Nephron progenitor cell (in vitro differentiated cells): ENCODE measurements around the gene CLCN5.

Experiments
- DNase-seq: peaks from one replicate; pipeline ENCODE4 v3.0.0; 2021
- H3K27ac Mint-ChIP-seq: 2 replicates; pipeline ENCODE4 v1.8.0; 2021; ENCODE audit warnings: mild to moderate bottlenecking, moderate library complexity, mixed read lengths
- H3K27me3 Mint-ChIP-seq: 2 replicates; pipeline ENCODE4 v1.8.0; 2021; ENCODE audit warnings: mild to moderate bottlenecking, low read depth, mixed read lengths; ENCODE audit not compliant: poor library complexity
- H3K36me3 Mint-ChIP-seq: 2 replicates; pipeline ENCODE4 v1.8.0; 2021; ENCODE audit warnings: low read depth, mixed read lengths
- H3K4me1 Mint-ChIP-seq: 2 replicates; pipeline ENCODE4 v1.8.0; 2021; ENCODE audit warnings: mixed read lengths
- H3K4me3 Mint-ChIP-seq: 2 replicates; pipeline ENCODE4 v1.8.0; 2021; ENCODE audit warnings: mild to moderate bottlenecking, moderate library complexity, mixed read lengths
- H3K9me3 Mint-ChIP-seq: 2 replicates; pipeline ENCODE4 v1.8.0; 2021; ENCODE audit warnings: mild to moderate bottlenecking, moderate library complexity, mixed read lengths
- CTCF ChIP-seq: fragments of 200-600 bp; sonication (generic); IDR thresholded peaks from 2 replicates; pipeline ENCODE4 v1.5.0; 2021; ENCODE audit warnings: antibody characterized with exemption

CLCN5 gene

GRCh38 chrX:49879656-49880277, 42.6 kb upstream of the CLCN5 start:
- peaks cover 36% of the 10 kb centered on the region for H3K4me1 Mint-ChIP-seq
- H3K36me3 Mint-ChIP-seq = peaks cover 41% of the 10 kb centered on the region
- H3K27ac Mint-ChIP-seq = no peak overlapping the region
- peaks cover 53% of the 10 kb centered on the region for H3K9me3 Mint-ChIP-seq
- peak overlapping the region; percentile 81 for H3K4me3 Mint-ChIP-seq
- no peak for TF ChIP-seq CTCF
- peaks cover 7% of the 10 kb centered on the region for H3K27me3 Mint-ChIP-seq
- no peak for DNase-seq

- DNase-seq = no peak
- H3K9me3 Mint-ChIP-seq = peaks cover 51% of the 10 kb centered on the region
- TF ChIP-seq CTCF = no peak
- H3K27me3 Mint-ChIP-seq = peaks cover 7% of the 10 kb centered on the region
- H3K27ac Mint-ChIP-seq = no peak overlapping the region
- peaks cover 43% of the 10 kb centered on the region for H3K36me3 Mint-ChIP-seq
- peaks cover 36% of the 10 kb centered on the region for H3K4me1 Mint-ChIP-seq
- H3K4me3 Mint-ChIP-seq = peak overlapping the region; percentile 81
These were observed 41.7 kb upstream of the CLCN5 start for GRCh38 chrX:49880668-49881067.

- H3K27me3 Mint-ChIP-seq = no peaks in the 10 kb centered on the region
- no peak overlapping the region for H3K4me3 Mint-ChIP-seq
- H3K9me3 Mint-ChIP-seq = peaks cover 53% of the 10 kb centered on the region
- peaks cover 45% of the 10 kb centered on the region for H3K36me3 Mint-ChIP-seq
- DNase-seq = peak; percentile 60
- H3K4me1 Mint-ChIP-seq = peaks cover 27% of the 10 kb centered on the region
- TF ChIP-seq CTCF = peak; percentile 60
- peak overlapping the region; percentile 41 for H3K27ac Mint-ChIP-seq
These were observed 38.0 kb upstream of the CLCN5 start for GRCh38 chrX:49884290-49884862.

- TF ChIP-seq CTCF = no peak
- Mint-ChIP-seq H3K27me3 (peaks cover 4% of the 10 kb centered on the region), H3K36me3 (peaks cover 6% of the 10 kb centered on the region), H3K9me3 (peaks cover 47% of the 10 kb centered on the region), H3K4me1 (no peaks in the 10 kb centered on the region), H3K27ac (no peak overlapping the region), H3K4me3 (no peak overlapping the region)
- no peak for DNase-seq
These were observed 29.9 kb upstream of the CLCN5 start for GRCh38 chrX:49892542-49892941.

GRCh38 chrX:49896951-49897350, 25.4 kb upstream of the CLCN5 start:
- Mint-ChIP-seq H3K4me1 (peaks cover 12% of the 10 kb centered on the region), H3K27ac (no peak overlapping the region), H3K9me3 (peaks cover 63% of the 10 kb centered on the region), H3K36me3 (peaks cover 6% of the 10 kb centered on the region), H3K4me3 (no peak overlapping the region), H3K27me3 (no peaks in the 10 kb centered on the region)
- DNase-seq = no peak
- no peak for TF ChIP-seq CTCF

- H3K27me3 Mint-ChIP-seq = no peaks in the 10 kb centered on the region
- peaks cover 65% of the 10 kb centered on the region for H3K9me3 Mint-ChIP-seq
- TF ChIP-seq CTCF = no peak
- no peak for DNase-seq
- peak overlapping the region; percentile 63 for H3K27ac Mint-ChIP-seq
- H3K4me3 Mint-ChIP-seq = no peak overlapping the region
- H3K4me1 Mint-ChIP-seq = peaks cover 12% of the 10 kb centered on the region
- peaks cover 6% of the 10 kb centered on the region for H3K36me3 Mint-ChIP-seq
These were observed 21.3 kb upstream of the CLCN5 start for GRCh38 chrX:49901048-49901447.
